Neural cell (in vitro differentiated cells): Measurements from ENCODE around the gene CACNA2D1. TPM values are rescaled to one million over a fixed set of nuclear protein-coding genes. Genes with fewer than 3 reads are reported as not detected.

Source experiments
- H2AFZ ChIP-seq: fragments of 200-600, 300-800 bp; sonication (generic), shearing (Covaris generic); 2 replicates; pipeline ENCODE4 v1.6.0; 2014; ENCODE audit warnings: low read depth, mild to moderate bottlenecking, antibody characterized with exemption, low read length, moderate library complexity
- H3F3A ChIP-seq: fragments of 200-600 bp; shearing (Covaris generic); 2 replicates; pipeline ENCODE4 v1.6.1; 2016; ENCODE audit warnings: mild to moderate bottlenecking, moderate library complexity, mixed read lengths, antibody characterized with exemption, low read length; ENCODE audit not compliant: insufficient read depth, poor library complexity, severe bottlenecking
- H3K27ac ChIP-seq: fragments of 200-600, 300-800 bp; sonication (generic), shearing (Covaris generic); 2 replicates; pipeline ENCODE4 v1.5.1; 2014; ENCODE audit warnings: mild to moderate bottlenecking, low read length, moderate library complexity
- H3K27me3 ChIP-seq: fragments of 300-800, 200-600 bp; sonication (generic), shearing (Covaris generic); 2 replicates; pipeline ENCODE4 v1.6.0; 2014; ENCODE audit warnings: mild to moderate bottlenecking, low read depth, low read length, moderate library complexity; ENCODE audit not compliant: insufficient read depth
- H3K36me3 ChIP-seq: fragments of 300-800, 200-600 bp; sonication (generic), shearing (Covaris generic); 2 replicates; pipeline ENCODE4 v1.5.1; 2014; ENCODE audit warnings: mild to moderate bottlenecking, antibody characterized with exemption, low read length, moderate library complexity; ENCODE audit not compliant: insufficient read depth
- H3K4me2 ChIP-seq: fragments of 300-800, 200-600 bp; sonication (generic), shearing (Covaris generic); 2 replicates; pipeline ENCODE4 v1.6.0; 2014; ENCODE audit warnings: mild to moderate bottlenecking, low read length
- H3K4me3 ChIP-seq: fragments of 300-800, 200-600 bp; sonication (generic), shearing (Covaris generic); 2 replicates; pipeline ENCODE4 v1.5.1; 2014; ENCODE audit warnings: mild to moderate bottlenecking, low read length, moderate library complexity
- H3K79me2 ChIP-seq: fragments of 200-600 bp; shearing (Covaris generic); replicated peaks from 2 replicates; pipeline ENCODE4 v1.6.0; 2014; ENCODE audit warnings: mild to moderate bottlenecking, low read length, moderate library complexity; ENCODE audit not compliant: insufficient read depth
- H3K9ac ChIP-seq: fragments of 300-800, 200-600 bp; sonication (generic), shearing (Covaris generic); 2 replicates; pipeline ENCODE4 v1.6.1; 2016; ENCODE audit warnings: mild to moderate bottlenecking, low read length, mixed read lengths
- H3K9me2 ChIP-seq: fragments of 200-600 bp; shearing (Covaris generic); 2 replicates; pipeline ENCODE4 v1.6.1; 2016; ENCODE audit warnings: mild to moderate bottlenecking, low read length, mixed read lengths; ENCODE audit not compliant: insufficient read depth
- H3K9me3 ChIP-seq: fragments of 200-600, 300-800 bp; sonication (generic), shearing (Covaris generic); 2 replicates; pipeline ENCODE4 v1.6.1; 2016; ENCODE audit warnings: mild to moderate bottlenecking, mixed run types, low read length, moderate library complexity, mixed read lengths
- H4K20me1 ChIP-seq: fragments of 200-600 bp; shearing (Covaris generic); 2 replicates; pipeline ENCODE4 v1.6.1; 2016; ENCODE audit warnings: mild to moderate bottlenecking, mixed run types; ENCODE audit not compliant: insufficient read depth
- CTCF ChIP-seq: fragments of 450-650 bp; IDR thresholded peaks from 2 replicates; pipeline ENCODE4 v1.5.1; 2014; ENCODE audit warnings: antibody characterized with exemption, mild to moderate bottlenecking, moderate library complexity; ENCODE audit not compliant: poor library complexity, severe bottlenecking
- EP300 ChIP-seq: fragments of 450-650 bp; conservative IDR thresholded peaks from 2 replicates; pipeline ENCODE4 v1.6.1; 2014; ENCODE audit warnings: antibody characterized with exemption, mild to moderate bottlenecking, moderate library complexity; ENCODE audit not compliant: poor library complexity, severe bottlenecking
- EZH2 ChIP-seq: fragments of 200-600, 300-800 bp; shearing (Covaris generic), sonication (generic); IDR thresholded peaks from 2 replicates; pipeline ENCODE4 v1.6.1; 2014; ENCODE audit warnings: antibody characterized with exemption, low read length, borderline replicate concordance, mild to moderate bottlenecking; ENCODE audit not compliant: insufficient read depth, poor library complexity, severe bottlenecking
- MXI1 ChIP-seq: fragments of 450-650 bp; conservative IDR thresholded peaks from 2 replicates; pipeline ENCODE4 v1.6.1; 2014; ENCODE audit warnings: antibody characterized with exemption, mild to moderate bottlenecking; ENCODE audit not compliant: poor library complexity, severe bottlenecking
- POLR2AphosphoS5 ChIP-seq: IDR thresholded peaks from 2 replicates; pipeline ENCODE4 v1.6.1; 2012
- RAD21 ChIP-seq: fragments of 450-650 bp; conservative IDR thresholded peaks from 2 replicates; pipeline ENCODE4 v1.6.1; 2014; ENCODE audit warnings: antibody characterized with exemption, mild to moderate bottlenecking, moderate library complexity
- REST ChIP-seq: IDR thresholded peaks from 2 replicates; pipeline ENCODE4 v1.6.1; 2012; ENCODE audit warnings: borderline replicate concordance
- SMC3 ChIP-seq: fragments of 450-650 bp; conservative IDR thresholded peaks from 2 replicates; pipeline ENCODE4 v1.6.1; 2014; ENCODE audit warnings: antibody characterized with exemption, mild to moderate bottlenecking, moderate library complexity; ENCODE audit not compliant: poor library complexity
- TAF1 ChIP-seq: IDR thresholded peaks from 2 replicates; pipeline ENCODE4 v1.6.1; 2012; ENCODE audit warnings: low read depth
- polyA plus RNA-seq: library from polyadenylated mRNA; depleted of rRNA; stranded (reverse); fragments of >200 nt; gene quantifications from 2 replicates; pipeline ENCODE4 v1.2.3, GENCODE V29; 2014

Gene CACNA2D1
- polyA plus RNA-seq, 1 donor from 2014 or later: 7.0 TPM

GRCh38 chr7:82087099-82087498 lies 356.5 kb downstream of the CACNA2D1 start:
- TF ChIP-seq EP300 (no peak), POLR2AphosphoS5 (no peak), REST (no peak), EZH2 (no peak), RAD21 (no peak), MXI1 (no peak), TAF1 (no peak), CTCF (no peak), SMC3 (no peak)
- no peak overlapping the region for H3K4me3 ChIP-seq
- no peaks in the 10 kb centered on the region for H3K79me2 ChIP-seq

GRCh38 chr7:82085116-82085515 lies 358.5 kb downstream of the CACNA2D1 start:
- H3K9ac ChIP-seq: no peak overlapping the region
- no peaks in the 10 kb centered on the region for H3K79me2 ChIP-seq
- H3K9me2 ChIP-seq: no peaks in the 10 kb centered on the region
- H3K36me3 ChIP-seq: no peaks in the 10 kb centered on the region
- no peaks in the 10 kb centered on the region for H3K9me3 ChIP-seq
- no peak overlapping the region for H2AFZ ChIP-seq
- no peak overlapping the region for H3K4me2 ChIP-seq
- H3K27me3 ChIP-seq: no peaks in the 10 kb centered on the region
- no peak overlapping the region for H3K27ac ChIP-seq
- H4K20me1 ChIP-seq: no peaks in the 10 kb centered on the region
- TF ChIP-seq TAF1 (no peak), SMC3 (no peak), MXI1 (no peak), RAD21 (no peak), REST (no peak), CTCF (no peak), POLR2AphosphoS5 (no peak), EP300 (no peak), EZH2 (no peak)
- H3F3A ChIP-seq: no peaks in the 10 kb centered on the region
- H3K4me3 ChIP-seq: no peak overlapping the region

More at GRCh38 chr7:82087099-82087498, 356.5 kb downstream of the CACNA2D1 start:
- Histone ChIP-seq H3K9me3 (no peaks in the 10 kb centered on the region), H4K20me1 (no peaks in the 10 kb centered on the region), H3K27ac (no peak overlapping the region), H3F3A (no peaks in the 10 kb centered on the region), H3K36me3 (no peaks in the 10 kb centered on the region), H3K4me2 (no peak overlapping the region), H3K27me3 (no peaks in the 10 kb centered on the region), H2AFZ (no peak overlapping the region), H3K9ac (no peak overlapping the region), H3K9me2 (no peaks in the 10 kb centered on the region)
